ENCODE measurements around the gene UVRAG. TPM values are rescaled to one million over a fixed set of nuclear protein-coding genes. Genes with fewer than 3 reads are reported as not detected.

Gene UVRAG
- total and polyA plus RNA-seq, 2 donors (not counting 1 experiment from before 2014, with no cell fraction given): 37.7 to 94.1 TPM

- H3K4me1 ChIP-seq (ENCODE audit: control insufficient read depth in 2 of 2, insufficient read depth in 2 of 2, low read length in 2 of 2): peaks cover 24 to 33% of the 10 kb centered on the region in 2 donors
- H3K79me2 ChIP-seq (ENCODE audit: control insufficient read depth, insufficient read depth, low read length): peaks cover 83% of the 10 kb centered on the region
- no peak overlapping the region for H3K9ac ChIP-seq (ENCODE audit: low read length)
- no peak overlapping the region for H3K4me2 ChIP-seq (replicated peaks; ENCODE audit: low read depth, low read length, poor library complexity, severe bottlenecking)
- no peaks in the 10 kb centered on the region for H3K27me3 ChIP-seq (replicated peaks in 1 of 4; ENCODE audit: control extremely low read depth in 1 of 4, control insufficient read depth in 3 of 4, insufficient read depth in 4 of 4, low read length in 3 of 4)
- peaks cover 14% of the 10 kb centered on the region for H4K20me1 ChIP-seq (ENCODE audit: control insufficient read depth, insufficient read depth, low read length, poor library complexity, severe bottlenecking)
- ATAC-seq (ENCODE audit: low read depth) (no peak), DNase-seq (no peak)
- TF ChIP-seq CTCF (IDR thresholded peaks at IDR 0.05) (no peak), EZH2 (IDR thresholded peaks at IDR 0.05; ENCODE audit: borderline replicate concordance, insufficient read depth, low read depth, low read length, poor library complexity, severe bottlenecking) (no peak)
- H3K36me3 ChIP-seq (replicated peaks in 1 of 2; ENCODE audit: control extremely low read depth in 1 of 2, control insufficient read depth in 1 of 2, extremely low read depth in 1 of 2, insufficient read depth in 2 of 2, low read length in 1 of 2): peaks cover 10 to 33% of the 10 kb centered on the region in 2 experiments
- H3K4me1 Mint-ChIP-seq: peaks cover 53% of the 10 kb centered on the region
- H3K27me3 Mint-ChIP-seq: no peaks in the 10 kb centered on the region
- H3K4me3 Mint-ChIP-seq: no peak overlapping the region
- peak overlapping the region in 1 of 2 donors; percentile 3 for H3K27ac ChIP-seq (ENCODE audit: low read length in 2 of 2)
- H3K4me3 ChIP-seq (ENCODE audit: control extremely low read depth in 1 of 5, extremely low read depth in 1 of 5, insufficient read depth in 1 of 5, low read depth in 2 of 5, low read length in 4 of 5): no peak overlapping the region
- no peak overlapping the region for H2AFZ ChIP-seq (ENCODE audit: insufficient read depth, low read depth, low read length, poor library complexity, severe bottlenecking)
- ChIA-PET CTCF (interaction anchor here (1.0 to 2.2 kb wide), 5 partner anchors 9 to 81 kb away, joined by 3 to 11 read pairs (median 4); no protein-coding TSS in a partner anchor), POLR2A (no interaction called here)
- peaks cover 0 to 7% (median 0%) of the 10 kb centered on the region in 3 donors for H3K9me3 ChIP-seq (ENCODE audit: control extremely low read depth in 1 of 3, control insufficient read depth in 2 of 3, insufficient read depth in 1 of 3, low read length in 2 of 3)
- peak overlapping the region; percentile 2 for H3K27ac Mint-ChIP-seq
- intact Hi-C loops (cut with micrococcal nuclease): no loop called here
- no peaks in the 10 kb centered on the region for H3K9me3 Mint-ChIP-seq (ENCODE audit: insufficient read depth)
Observed at GRCh38 chr11:75884321-75884720, 69.3 kb downstream of the UVRAG start.

GRCh38 chr11:75888416-75888815, 73.4 kb downstream of the UVRAG start:
- H3K4me2 ChIP-seq (replicated peaks; ENCODE audit: low read depth, low read length, poor library complexity, severe bottlenecking): no peak overlapping the region
- Mint-ChIP-seq H3K4me3 (peak overlapping the region; percentile 9), H3K27ac (peak overlapping the region; percentile 70), H3K9me3 (ENCODE audit: insufficient read depth) (no peaks in the 10 kb centered on the region), H3K4me1 (peaks cover 75% of the 10 kb centered on the region), H3K27me3 (no peaks in the 10 kb centered on the region)
- peaks cover 0 to 7% (median 0%) of the 10 kb centered on the region in 3 donors for H3K9me3 ChIP-seq (ENCODE audit: control extremely low read depth in 1 of 3, control insufficient read depth in 2 of 3, insufficient read depth in 1 of 3, low read length in 2 of 3)
- DNase-seq (no peak), ATAC-seq (ENCODE audit: low read depth) (no peak)
- POLR2A ChIA-PET: no interaction called here
- H3K36me3 ChIP-seq (replicated peaks in 1 of 2; ENCODE audit: control extremely low read depth in 1 of 2, control insufficient read depth in 1 of 2, extremely low read depth in 1 of 2, insufficient read depth in 2 of 2, low read length in 1 of 2): peaks cover 1 to 20% of the 10 kb centered on the region in 2 experiments
- no peak overlapping the region for H3K4me3 ChIP-seq (ENCODE audit: control extremely low read depth in 1 of 5, extremely low read depth in 1 of 5, insufficient read depth in 1 of 5, low read depth in 2 of 5, low read length in 4 of 5)
- H3K27ac ChIP-seq (ENCODE audit: low read length in 2 of 2): peak overlapping the region in 1 of 2 donors; percentile 84
- no peak overlapping the region for H2AFZ ChIP-seq (ENCODE audit: insufficient read depth, low read depth, low read length, poor library complexity, severe bottlenecking)
- peaks cover 65% of the 10 kb centered on the region for H3K79me2 ChIP-seq (ENCODE audit: control insufficient read depth, insufficient read depth, low read length)
- H3K4me1 ChIP-seq (ENCODE audit: control insufficient read depth in 2 of 2, insufficient read depth in 2 of 2, low read length in 2 of 2): peaks cover 50 to 73% of the 10 kb centered on the region in 2 donors
- no CpG with 5 or more reads among the region's 3 CpGs for WGBS (ENCODE audit: insufficient coverage)
- intact Hi-C loops (cut with micrococcal nuclease): no loop called here
- H3K9ac ChIP-seq (ENCODE audit: low read length): no peak overlapping the region
- no peaks in the 10 kb centered on the region for H3K27me3 ChIP-seq (replicated peaks in 1 of 4; ENCODE audit: control extremely low read depth in 1 of 4, control insufficient read depth in 3 of 4, insufficient read depth in 4 of 4, low read length in 3 of 4)
- CTCF ChIA-PET: interaction anchor here (0.9 to 3.4 kb wide), 2 partner anchors 86 to 264 kb away, joined by 3 to 12 read pairs; no protein-coding TSS in a partner anchor
- no peak for TF ChIP-seq CTCF (IDR thresholded peaks at IDR 0.05)
- no peaks in the 10 kb centered on the region for H4K20me1 ChIP-seq (ENCODE audit: control insufficient read depth, insufficient read depth, low read length, poor library complexity, severe bottlenecking)
